ENCODE measurements around the gene CIITA.
A peak's percentile ranks its signal among the peaks of the same experiment; 100 is the strongest.
"Not testable (repeated sequence)": the region's sequence is repeated elsewhere in the genome, so short reads cannot be mapped to it uniquely, and the experiment has no call there.

The CIITA gene

DNA sequence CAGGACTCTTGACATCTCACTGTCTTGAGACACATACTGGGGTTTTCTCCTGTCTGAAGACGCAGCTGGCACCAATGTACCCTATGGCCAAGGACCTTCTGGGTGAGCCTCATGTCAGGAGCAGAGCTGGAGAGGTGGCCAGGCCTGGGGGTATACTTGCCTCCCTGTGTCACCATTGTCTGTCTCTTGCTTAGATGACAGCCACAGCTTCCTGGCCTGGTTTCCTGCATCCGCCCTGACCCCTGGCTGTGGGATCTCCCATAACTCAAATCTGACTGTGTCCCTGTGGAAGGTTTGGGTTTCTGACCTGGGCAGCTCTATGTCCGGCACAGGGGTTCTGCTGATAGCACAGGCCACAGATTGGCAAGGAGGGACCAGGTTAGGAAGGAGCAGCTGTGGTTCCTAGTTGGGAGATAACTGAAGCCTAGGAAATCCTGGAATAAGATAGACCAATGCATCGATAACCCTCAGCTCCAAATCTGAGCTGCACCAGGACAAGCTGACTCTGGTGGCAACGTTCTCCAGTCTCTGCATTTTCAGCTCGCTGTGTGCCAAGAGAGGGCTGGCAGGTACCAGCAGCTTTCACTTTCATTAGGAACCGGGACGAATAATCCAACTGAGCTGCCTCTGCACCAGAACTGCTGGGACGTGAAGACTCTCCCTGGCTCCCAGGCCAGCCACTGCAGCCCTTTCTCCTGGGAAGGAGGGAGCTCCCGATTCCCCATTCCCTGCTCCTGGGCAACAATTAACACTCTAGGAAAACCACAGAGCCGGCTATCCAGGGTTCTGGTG lies 60.3 kb downstream of the CIITA start:
- Histone ChIP-seq H3K36me3 (peaks cover 19 to 42% (median 29%) of the 10 kb centered on the region in 11 experiments; a peak in 20 of 22 replicates), H4K20me1 (peaks cover 80 to 96% (median 92%) of the 10 kb centered on the region in 11 experiments), H3K27ac (peak overlapping the region in 10 of 11 experiments; percentile 24 to 65 (median 48); a peak in 19 of 22 replicates), H3K4me3 (peak overlapping the region; percentile 16 to 84 (median 50); a peak in 18 of 20 replicates), H3K9me3 (replicated peaks in 1 of 11) (no peaks in the 10 kb centered on the region), H3K27me3 (no peaks in the 10 kb centered on the region), H3K4me2 (peak overlapping the region; percentile 90 to 100 (median 99)), H3K4me1 (peaks cover 75 to 89% (median 85%) of the 10 kb centered on the region in 10 experiments), H3K9ac (peak overlapping the region; percentile 33 to 92 (median 72))
- no peak for TF ChIP-seq Cebpa-rat (IDR thresholded peaks at IDR 0.05)

DNA sequence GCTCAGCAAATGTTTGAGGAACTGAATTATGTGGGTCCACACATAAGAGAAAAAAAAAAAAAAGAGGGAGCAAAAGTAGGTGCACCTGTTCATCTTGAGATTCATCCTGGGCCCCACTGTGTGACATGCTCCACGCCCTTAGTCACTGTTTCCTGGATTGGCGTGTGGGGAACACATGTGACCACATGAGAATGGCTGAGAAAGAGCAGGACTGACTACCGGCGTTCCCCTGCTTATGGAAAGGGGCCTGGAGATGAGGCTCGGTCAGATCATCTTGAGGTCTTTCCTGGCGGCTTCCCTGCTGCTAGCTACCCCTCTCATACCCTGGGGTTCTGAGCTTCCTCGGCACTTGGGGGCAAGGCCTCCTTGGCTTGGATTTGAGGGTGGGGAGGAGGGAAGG lies 61.3 kb downstream of the CIITA start:
- peaks cover 69 to 85% (median 82%) of the 10 kb centered on the region in 11 experiments for H4K20me1 ChIP-seq
- H3K4me3 ChIP-seq, result peak overlapping the region; percentile 38 to 84 (median 77); a peak in 17 of 20 replicates
- H3K36me3 ChIP-seq, result peaks cover 13 to 32% (median 23%) of the 10 kb centered on the region in 11 experiments; a peak in 19 of 22 replicates
- peak overlapping the region; percentile 90 to 100 (median 99) for H3K4me2 ChIP-seq
- TF ChIP-seq Cebpa-rat (IDR thresholded peaks at IDR 0.05), result no peak
- peaks cover 81 to 90% (median 85%) of the 10 kb centered on the region in 10 experiments for H3K4me1 ChIP-seq
- peak overlapping the region; percentile 7 to 64 (median 43); a peak in 12 of 22 replicates for H3K27ac ChIP-seq
- H3K9ac ChIP-seq, result peak overlapping the region; percentile 9 to 92 (median 63); a peak in 21 of 22 replicates
- no peaks in the 10 kb centered on the region for H3K9me3 ChIP-seq (replicated peaks in 1 of 11)
- no peaks in the 10 kb centered on the region for H3K27me3 ChIP-seq

DNA sequence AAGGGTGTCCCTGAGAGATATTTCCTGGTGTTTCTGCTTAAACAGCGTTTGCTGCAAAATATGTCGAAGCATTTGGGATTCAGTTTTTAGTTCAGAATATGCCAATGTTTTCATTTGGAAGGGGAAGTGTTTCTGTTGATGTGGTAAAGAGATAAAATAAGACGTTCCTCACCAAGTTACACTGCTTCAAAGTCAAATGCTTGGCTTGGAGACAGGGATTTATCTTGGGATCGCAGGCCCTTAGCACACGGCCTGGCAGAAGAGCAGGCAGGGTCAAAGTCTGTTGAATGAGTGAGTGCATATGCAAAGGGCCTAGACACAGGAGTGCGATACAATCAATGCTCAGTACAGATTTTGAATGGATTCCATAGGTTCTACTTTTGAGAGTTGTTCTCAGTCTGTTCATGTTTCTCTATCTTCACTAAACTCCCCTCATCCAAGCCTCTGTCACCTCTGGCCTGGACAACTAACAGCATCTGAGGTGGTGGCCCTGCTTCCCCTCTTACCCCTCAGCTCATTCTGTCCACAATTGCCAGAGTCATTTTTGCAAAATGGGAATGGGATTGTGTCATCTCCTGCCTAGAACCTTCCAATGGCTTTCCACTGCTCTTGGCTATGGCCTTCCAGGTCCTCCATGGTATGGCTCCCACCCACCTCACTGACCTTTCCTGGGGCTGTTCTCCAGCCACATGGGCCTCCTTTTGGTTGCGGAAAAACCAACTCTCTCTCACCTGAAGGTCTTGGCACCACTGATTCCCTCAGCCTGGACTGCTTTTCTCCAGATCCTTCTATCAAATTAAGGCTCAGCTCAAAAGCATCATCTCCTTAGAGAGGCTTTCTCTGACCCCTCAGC lies 62.0 kb downstream of the CIITA start:
- Histone ChIP-seq H3K9me3 (replicated peaks in 1 of 11) (no peaks in the 10 kb centered on the region), H4K20me1 (peaks cover 62 to 78% (median 75%) of the 10 kb centered on the region in 11 experiments), H3K4me3 (peak overlapping the region; percentile 73 to 84 (median 78); a peak in 19 of 20 replicates), H3K27ac (peak overlapping the region; percentile 7 to 64 (median 43); a peak in 12 of 22 replicates), H3K36me3 (peaks cover 6 to 25% (median 16%) of the 10 kb centered on the region in 11 experiments; a peak in 15 of 22 replicates), H3K4me1 (peaks cover 82 to 90% (median 86%) of the 10 kb centered on the region in 10 experiments), H3K27me3 (no peaks in the 10 kb centered on the region), H3K9ac (peak overlapping the region; percentile 9 to 92 (median 87); a peak in 21 of 22 replicates), H3K4me2 (peak overlapping the region; percentile 90 to 100 (median 99))
- TF ChIP-seq Cebpa-rat (IDR thresholded peaks at IDR 0.05), result no peak

DNA sequence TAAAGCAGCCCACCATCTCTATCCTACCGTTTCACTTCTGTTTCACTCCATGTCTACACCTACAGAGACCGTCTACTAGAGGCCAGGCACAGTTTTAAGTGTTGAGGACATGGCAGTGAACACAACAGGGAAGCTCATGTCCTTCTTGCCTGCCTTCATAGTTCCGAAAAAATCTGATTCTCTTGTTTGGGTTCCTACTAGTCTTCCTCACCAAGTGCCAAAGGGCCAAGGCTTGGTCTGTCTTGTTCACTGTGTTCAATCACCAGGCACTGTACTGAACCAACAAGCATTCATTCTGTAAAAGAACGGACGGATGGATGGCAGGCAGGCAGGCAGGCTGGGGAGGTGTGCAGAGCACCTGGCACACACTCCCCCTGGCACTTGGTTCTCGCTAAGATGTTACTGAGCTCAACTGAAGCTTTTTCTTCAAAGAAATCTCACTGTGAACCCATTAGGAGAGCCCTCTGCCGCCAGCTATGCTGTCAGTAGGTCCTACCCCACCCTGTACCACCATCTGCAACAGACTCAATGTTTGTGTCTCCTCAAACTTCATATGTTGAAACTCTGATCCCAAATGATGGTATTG lies 62.7 kb downstream of the CIITA start:
- Histone ChIP-seq H3K27ac (peak overlapping the region in 2 of 11 experiments; percentile 6 to 32; a peak in 2 of 22 replicates), H3K4me1 (peaks cover 75 to 83% (median 80%) of the 10 kb centered on the region in 10 experiments), H4K20me1 (peaks cover 55 to 72% (median 68%) of the 10 kb centered on the region in 11 experiments), H3K9me3 (replicated peaks in 1 of 11) (no peaks in the 10 kb centered on the region), H3K27me3 (no peaks in the 10 kb centered on the region), H3K9ac (peak overlapping the region; percentile 85 to 92 (median 88); a peak in 20 of 22 replicates), H3K4me2 (peak overlapping the region; percentile 90 to 100 (median 99)), H3K36me3 (peaks cover 0 to 18% (median 10%) of the 10 kb centered on the region in 11 experiments; a peak in 14 of 22 replicates), H3K4me3 (peak overlapping the region; percentile 73 to 84 (median 78))
- no peak for TF ChIP-seq Cebpa-rat (IDR thresholded peaks at IDR 0.05)

DNA sequence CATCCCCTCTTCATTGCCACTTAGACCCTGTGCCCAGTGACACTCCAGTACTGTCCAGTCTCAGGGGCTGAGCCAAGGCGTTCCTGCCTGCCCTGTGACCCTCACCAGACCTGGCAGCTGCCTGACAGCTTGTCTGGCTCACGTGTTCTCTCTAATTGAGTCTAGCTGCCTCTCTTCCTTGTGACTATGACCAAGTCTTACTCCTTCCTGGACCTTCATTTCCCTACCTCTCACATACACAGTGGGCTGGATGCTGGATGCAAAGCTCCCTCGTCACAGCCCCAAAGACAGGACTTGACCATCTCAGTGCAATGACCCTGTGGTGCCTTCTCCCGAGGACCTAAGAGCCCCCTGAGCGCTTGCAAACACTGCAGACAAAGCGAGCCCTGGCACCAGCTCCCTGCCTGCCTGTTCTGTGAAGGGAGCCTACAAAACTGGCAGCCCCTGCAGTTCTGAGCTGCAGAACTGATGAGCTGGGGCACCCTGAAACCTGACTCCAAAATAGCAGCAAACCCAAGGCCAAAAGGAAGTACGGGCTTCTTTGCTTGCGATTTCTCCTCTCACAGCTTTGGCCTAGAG lies 63.6 kb downstream of the CIITA start:
- Histone ChIP-seq H3K4me2 (peak overlapping the region; percentile 90 to 100 (median 99)), H3K4me3 (peak overlapping the region; percentile 73 to 84 (median 78)), H3K9me3 (replicated peaks in 1 of 11) (no peaks in the 10 kb centered on the region), H3K36me3 (peaks cover 0 to 10% (median 5%) of the 10 kb centered on the region in 11 experiments; a peak in 6 of 22 replicates), H3K9ac (peak overlapping the region; percentile 85 to 92 (median 88)), H3K27me3 (no peaks in the 10 kb centered on the region), H3K4me1 (peaks cover 73 to 84% (median 81%) of the 10 kb centered on the region in 10 experiments), H4K20me1 (peaks cover 50 to 72% (median 67%) of the 10 kb centered on the region in 11 experiments), H3K27ac (peak overlapping the region; percentile 62 to 88 (median 83); a peak in 21 of 22 replicates)
- no peak for TF ChIP-seq Cebpa-rat (IDR thresholded peaks at IDR 0.05)

DNA sequence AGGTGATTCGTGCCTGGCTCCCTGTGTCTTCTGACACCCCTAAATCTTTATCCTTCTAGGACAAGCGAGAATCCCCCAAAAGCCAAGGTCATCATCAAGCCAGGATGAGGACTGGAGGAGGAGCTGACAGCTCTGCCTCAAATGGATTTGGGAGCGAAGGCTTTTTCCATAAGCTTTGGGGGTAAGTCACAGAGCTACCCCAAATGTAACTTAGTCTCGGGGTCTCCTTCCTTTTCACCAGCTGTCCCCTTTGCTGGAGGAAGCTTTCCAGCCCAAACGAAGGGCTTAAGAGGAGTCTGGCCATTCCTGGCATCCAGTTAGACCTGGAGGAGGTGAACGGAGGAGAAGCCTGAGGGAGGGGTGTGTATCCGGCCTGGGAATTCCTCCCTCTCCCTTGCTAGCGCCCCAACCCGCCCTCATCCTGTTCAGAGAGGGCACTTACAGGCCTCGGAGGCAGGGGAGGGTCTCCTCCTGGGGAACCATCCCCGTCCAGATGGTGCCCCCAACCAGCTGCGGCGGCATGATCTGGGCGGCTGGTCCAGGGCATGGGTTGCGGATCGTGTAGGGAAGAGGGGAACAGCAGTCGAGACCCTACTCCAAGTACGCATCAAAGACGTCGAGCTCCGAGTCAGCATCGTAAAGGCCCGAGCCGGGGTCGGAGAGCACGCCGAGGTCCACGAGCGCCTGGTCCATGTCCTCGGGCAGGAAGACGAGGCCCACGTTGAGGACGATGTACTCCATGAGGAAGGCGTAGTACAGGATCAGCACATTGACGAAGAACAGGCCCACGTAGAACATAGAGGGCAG lies 64.3 kb downstream of the CIITA start:
- peak overlapping the region; percentile 85 to 92 (median 88) for H3K9ac ChIP-seq
- peak overlapping the region; percentile 73 to 84 (median 78) for H3K4me3 ChIP-seq
- no peaks in the 10 kb centered on the region for H3K9me3 ChIP-seq (replicated peaks in 1 of 11)
- TF ChIP-seq Cebpa-rat (IDR thresholded peaks at IDR 0.05), result no peak
- H3K36me3 ChIP-seq, result peaks cover 0 to 8% (median under 1%) of the 10 kb centered on the region in 11 experiments; a peak in 4 of 22 replicates
- H3K27ac ChIP-seq, result peak overlapping the region; percentile 62 to 88 (median 83)
- H3K27me3 ChIP-seq, result no peaks in the 10 kb centered on the region
- peaks cover 50 to 72% (median 68%) of the 10 kb centered on the region in 11 experiments for H4K20me1 ChIP-seq
- H3K4me2 ChIP-seq, result peak overlapping the region; percentile 90 to 100 (median 99)
- peaks cover 73 to 84% (median 81%) of the 10 kb centered on the region in 10 experiments for H3K4me1 ChIP-seq

DNA sequence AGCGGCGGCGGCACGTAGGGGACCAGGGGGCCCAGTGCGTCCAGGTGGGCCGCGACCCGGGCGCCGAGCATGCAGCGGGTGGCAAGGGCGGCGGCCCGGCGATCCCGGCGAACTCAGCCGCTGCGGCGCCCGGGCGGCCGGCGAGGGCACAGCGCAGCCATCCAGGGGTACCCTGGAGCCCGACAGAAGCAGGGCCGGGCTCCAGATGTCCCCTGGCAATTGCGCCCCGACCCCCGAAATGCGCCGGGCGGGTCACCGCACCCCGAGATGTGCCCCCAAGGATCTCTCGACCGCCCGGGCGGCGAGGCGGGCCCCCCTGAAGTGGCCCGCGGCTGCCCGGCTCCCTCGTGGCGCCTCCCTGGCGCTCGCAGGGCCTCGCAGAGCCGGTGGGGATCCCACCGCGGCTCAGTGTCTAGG lies 64.9 kb downstream of the CIITA start:
- Histone ChIP-seq H3K4me1 (peaks cover 73 to 84% (median 81%) of the 10 kb centered on the region in 10 experiments), H4K20me1 (peaks cover 45 to 72% (median 68%) of the 10 kb centered on the region in 11 experiments), H3K4me3 (peak overlapping the region; percentile 73 to 84 (median 78)), H3K27ac (peak overlapping the region; percentile 58 to 88 (median 83)), H3K9ac (peak overlapping the region; percentile 85 to 92 (median 88)), H3K4me2 (peak overlapping the region; percentile 90 to 100 (median 99))
- H3K9me3 ChIP-seq (replicated peaks in 1 of 11); H3K36me3 ChIP-seq; H3K27me3 ChIP-seq: not testable (repeated sequence)

All from BLaER1 treated with 17β-estradiol and CSF1 and Interleukin-3, amounts not matched to agents 10 nM and 100 nM (cell line).